Erythroblast (primary cell): Measurements from ENCODE around the gene RNF17.

ENCODE experiments used
- GATA1 ChIP-seq: IDR thresholded peaks from 2 replicates; pipeline ENCODE4 v1.6.1; 2011; ENCODE audit warnings: low read depth, mild to moderate bottlenecking, control low read depth, low read length, moderate library complexity
- POLR2A ChIP-seq: IDR thresholded peaks from 2 replicates; pipeline ENCODE4 v1.6.1; 2011; ENCODE audit warnings: mild to moderate bottlenecking, low read length

GRCh38 chr13:24716446-24716845 lies 47.5 kb upstream of the RNF17 start:
- no peak for TF ChIP-seq POLR2A
- no peak for TF ChIP-seq GATA1
